Hematopoietic multipotent progenitor cell treated with erythropoietin and hydrocortisone succinate and interleukin-3 and kit ligand, for 4 days (in vitro differentiated cells): ENCODE results near the gene MAP3K7.

Source experiments
- DNase-seq: peaks from one replicate; pipeline ENCODE4 v3.0.0-alpha.2; 2015

Gene MAP3K7

DNA sequence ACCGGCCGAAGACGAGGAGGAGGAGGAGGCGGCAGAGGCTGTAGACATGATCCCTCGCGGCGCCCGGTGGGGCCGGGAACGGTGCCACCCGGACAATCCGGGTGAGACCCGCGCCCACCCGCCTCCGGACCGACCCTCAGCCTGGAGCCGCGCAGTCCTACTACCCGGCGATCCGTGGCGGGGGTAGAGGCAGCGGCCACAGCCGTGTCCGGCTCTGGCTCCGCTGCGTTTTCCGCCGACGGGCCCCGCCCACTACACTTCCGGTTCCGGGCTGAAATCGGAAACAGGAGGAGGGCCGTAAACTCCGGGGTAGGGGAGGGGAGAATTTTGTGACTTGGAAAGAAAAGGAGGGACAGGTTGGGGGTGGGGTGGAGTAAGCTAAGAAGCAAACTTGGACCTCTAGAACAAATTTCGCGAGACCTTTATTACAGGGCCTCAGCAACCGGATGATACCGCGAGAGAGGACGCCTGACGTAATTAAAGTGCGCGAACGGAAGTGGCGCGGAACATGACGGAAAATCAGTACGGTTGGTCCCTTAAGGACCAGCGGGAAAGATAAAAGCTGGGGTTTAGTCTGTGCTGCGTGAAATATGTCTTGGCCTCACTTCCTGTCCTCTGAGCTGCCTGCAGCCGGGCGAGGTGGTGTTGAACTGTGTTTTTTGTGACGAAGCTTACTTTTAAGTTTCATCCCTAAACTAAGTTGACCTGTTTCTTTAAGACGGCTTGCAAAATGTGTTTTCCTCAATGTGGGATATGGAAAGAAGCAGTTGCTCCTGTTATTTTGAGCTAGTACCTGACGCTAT lies at the start of gene MAP3K7:
Gene MAP3K7, minus strand, starts transcription at position 237 of the 803 bp plus-strand sequence. Its CDS starts 189 bp downstream, at position 48.
- DNase-seq, result peak; percentile 98

DNA sequence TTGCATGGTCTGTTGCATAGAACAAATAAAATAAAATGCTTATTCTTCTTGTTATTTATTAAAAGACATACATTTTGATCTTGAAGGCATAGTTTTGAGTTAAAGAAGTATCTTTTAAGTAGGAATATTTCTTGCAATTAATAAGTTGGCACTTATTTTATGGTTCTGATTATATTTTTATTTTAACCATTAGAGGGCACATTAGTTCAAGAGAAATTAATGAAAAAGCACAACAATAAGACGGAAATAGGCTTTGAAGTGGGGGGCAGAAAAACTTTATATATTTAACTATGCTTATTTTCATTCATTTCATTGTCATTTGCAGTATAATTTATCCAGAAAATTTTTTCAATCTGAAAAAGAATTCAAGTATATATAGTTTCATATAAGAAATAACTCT lies 44.2 kb upstream of the MAP3K7 start:
- no peak for DNase-seq

DNA sequence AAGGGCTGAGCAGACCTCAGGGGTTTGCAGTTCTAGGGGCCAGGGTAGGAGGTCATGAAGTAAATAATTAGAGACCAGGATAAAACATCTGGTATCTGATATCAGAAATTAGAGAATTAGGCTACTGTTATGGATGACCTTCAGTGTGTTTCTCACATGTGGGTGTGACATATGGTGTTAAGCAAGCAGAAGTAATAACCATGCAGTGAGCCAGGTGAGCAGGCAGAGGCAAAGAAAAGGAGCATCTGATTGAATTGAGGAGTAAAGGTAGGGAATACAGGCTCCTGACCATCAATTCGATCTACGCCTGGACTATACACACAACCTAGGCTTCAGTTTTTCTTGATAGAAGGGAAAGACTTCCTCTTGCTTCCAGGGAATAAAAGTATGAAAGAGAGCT lies 34.7 kb upstream of the MAP3K7 start:
- no peak for DNase-seq

DNA sequence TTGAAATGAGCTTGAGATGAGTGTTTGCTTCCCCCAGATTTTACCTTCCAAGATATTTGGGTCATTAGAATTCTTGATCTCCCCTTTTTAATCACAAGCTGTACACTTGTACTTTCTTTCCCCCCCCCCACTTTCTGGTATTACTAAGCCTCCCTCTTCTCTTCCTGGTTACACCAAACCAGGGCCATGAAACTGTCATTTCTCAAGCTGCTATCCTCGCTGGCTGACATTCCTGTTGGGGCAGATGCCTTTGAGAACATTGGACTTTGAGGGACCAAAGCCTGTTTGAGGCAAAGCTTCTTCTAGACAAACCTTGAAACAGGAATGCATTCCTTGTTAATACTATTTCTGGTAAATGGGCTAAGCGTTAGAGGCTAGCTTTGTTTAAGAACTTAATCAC lies 32.3 kb upstream of the MAP3K7 start:
- DNase-seq, result no peak

DNA sequence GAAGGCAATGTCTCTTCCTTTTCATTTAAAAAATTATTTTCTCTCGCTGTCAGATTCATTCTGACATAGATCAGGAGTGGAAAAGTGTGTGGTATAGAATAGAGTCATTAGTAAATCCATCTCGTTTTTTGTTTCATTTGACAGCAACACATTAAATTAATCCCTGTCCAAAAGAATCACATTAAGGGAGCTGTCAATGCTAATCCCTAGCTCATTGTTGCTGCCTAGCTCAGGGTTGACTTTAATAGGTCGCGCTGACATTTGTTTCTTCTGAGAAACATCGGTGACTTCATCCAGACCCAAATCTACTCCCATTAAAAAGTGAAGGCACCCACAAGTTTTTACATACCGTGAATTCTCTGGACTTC lies 25.4 kb upstream of the MAP3K7 start:
- DNase-seq, result no peak

DNA sequence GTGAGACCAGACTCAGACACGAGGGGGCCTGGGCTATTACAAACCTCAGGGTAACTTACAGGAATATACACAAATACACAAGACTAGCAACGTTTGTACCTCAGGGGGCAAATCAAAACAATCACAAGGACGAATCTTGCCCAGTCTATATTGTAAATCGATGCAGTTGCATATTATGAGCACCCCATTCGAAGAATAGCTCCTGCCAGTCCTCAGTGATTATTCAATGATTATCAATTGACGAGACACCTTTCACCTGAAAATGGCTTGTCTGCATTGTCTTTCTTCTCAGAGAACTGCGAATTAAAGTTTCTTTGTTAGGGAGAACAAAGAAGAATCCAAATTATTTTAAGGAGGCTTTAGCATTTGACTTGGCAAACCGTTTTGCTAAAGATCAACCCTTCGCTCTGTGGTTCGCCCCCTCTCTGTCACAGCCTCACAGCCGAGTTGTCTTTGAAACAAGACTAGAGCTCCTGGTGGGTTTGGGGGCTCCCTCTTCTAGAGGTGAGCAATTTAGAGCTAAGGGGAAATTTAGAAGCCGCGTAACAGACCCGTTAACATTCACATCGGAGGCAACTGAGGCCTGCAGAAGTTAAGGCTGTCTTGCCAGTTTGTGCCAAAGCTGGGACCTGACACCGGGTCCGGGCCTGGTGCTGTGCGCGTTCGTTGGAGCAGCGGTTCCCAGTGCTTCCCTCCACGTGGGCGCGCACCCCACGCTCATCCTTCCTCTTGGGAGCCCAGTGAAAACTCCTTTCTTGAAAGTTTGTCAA lies 24.9 kb upstream of the MAP3K7 start:
- no peak for DNase-seq

DNA sequence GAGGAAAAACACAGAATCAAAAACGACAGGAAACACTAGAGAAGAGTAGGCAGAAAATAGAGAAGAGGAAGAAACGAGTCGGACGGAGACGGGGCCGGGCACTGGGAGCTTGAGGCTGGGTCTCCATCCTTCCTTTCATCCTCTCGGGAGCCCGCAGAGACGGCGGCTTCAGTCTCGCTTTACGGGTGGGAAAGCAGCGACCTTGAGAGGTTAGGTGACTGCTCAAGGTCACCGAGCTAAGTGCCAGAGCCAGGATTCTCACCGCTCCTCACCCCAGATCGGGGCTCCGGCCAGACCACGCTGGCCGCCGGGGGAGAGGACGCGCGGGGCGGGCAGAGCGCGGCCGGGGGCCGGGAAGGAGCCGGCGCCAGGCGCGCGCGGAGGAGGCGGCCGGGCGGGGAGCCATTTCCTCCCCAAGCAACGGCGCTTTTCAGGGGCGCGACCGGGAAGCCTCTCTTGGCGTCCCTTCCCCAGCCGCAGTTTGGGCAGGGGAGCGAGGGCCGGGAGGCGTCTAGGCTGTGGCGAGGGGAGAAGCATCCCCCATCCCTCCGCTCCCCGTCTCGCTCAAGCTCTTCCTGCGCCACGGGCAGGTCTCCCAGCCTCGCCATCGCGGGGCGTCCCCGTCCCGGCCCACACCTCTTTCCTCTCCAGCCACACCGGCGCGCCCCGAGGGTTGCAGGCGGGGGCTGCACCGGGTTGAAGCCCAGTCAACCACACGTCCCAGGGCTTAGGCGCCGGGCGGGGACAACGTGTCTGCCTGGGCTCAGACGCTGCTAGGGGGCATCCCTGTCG lies 24.1 kb upstream of the MAP3K7 start:
- DNase-seq, result peak; percentile 60

DNA sequence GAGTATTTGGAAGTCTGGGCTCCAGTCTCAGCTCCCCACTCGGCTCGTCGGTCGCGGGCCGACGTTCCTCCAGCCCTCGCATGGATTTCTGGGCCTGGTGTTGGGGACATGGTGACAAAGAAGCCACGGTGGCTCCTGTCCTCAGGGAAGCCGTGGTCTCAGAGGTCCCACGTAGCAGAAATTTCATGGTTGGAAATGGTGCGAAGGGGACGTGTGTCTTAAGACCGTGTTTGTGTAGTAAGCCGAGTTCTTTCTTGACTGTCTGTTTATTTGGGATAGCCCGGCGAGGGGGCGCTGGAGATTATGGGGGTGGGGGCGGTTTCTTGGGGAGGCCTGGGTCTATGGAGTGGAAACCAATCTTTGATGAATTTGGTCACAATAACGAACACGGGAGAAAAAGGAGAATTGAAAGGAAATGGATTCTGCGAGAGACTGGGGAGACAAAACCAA lies 23.5 kb upstream of the MAP3K7 start:
- no peak for DNase-seq

DNA sequence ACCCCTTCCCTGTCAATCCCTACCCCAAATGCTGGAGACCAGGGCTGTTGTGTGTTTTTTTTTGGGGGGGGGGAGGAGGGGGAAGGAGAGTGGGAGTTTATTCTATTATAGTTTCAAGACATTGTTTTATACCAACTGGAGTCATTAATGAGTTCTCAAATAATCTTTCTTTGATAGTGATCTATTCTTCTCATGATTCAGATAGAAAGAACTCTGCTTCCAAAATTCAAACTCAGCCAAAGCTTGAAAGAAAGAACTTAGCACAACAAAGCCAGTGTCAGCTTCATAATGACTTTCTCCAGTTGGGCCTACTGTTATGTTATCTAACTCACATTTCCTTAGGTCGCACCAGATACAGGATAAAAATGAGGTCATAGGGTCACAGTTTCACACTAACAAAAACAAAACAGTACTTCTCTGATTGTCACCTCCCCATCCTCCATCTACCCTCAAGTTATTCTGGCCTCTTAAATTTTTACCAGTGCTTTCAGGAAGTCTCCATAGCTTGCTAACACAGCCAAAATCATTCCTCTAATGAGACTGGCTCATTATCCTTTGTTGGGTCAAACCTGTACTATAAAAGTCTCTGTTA lies 19.0 kb upstream of the MAP3K7 start:
- no peak for DNase-seq

DNA sequence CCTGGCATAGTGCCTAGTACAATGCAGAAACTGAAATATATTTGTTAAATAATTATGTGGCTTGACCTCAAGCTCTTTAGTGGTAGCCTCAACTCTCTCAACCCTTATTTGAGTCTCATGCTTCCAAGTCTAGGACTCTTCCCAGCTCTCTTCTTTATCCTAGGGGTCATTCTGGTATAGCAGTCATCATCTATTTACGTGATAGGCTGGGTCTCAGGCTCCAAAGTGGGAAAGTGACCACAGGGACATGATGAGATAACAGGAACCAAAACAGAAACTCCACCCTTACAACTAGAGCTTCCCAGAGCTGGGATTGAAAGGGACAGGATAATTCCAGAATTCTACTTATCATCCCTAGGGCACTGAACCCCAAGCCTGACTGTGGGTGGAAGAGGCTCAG lies 17.7 kb upstream of the MAP3K7 start:
- DNase-seq, result no peak

DNA sequence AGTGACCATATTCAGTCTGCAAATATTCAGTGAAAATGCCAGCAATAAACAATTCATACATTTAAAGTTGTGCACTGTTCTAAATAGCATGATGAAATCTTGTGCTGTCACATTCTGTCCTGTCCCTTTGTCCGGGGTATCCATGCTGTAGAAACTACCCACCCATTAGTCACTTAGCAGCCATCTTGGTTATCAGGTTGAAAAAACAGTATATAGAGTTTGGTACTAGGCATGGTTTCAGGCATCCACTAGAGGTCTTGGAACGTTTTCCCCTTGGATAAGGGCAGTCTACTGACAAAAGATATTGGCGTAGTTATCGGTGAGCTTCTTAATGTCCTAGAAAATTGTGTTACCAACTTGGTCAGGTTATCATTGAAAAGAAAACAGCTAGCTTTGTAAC lies 12.3 kb upstream of the MAP3K7 start:
- DNase-seq, result no peak

DNA sequence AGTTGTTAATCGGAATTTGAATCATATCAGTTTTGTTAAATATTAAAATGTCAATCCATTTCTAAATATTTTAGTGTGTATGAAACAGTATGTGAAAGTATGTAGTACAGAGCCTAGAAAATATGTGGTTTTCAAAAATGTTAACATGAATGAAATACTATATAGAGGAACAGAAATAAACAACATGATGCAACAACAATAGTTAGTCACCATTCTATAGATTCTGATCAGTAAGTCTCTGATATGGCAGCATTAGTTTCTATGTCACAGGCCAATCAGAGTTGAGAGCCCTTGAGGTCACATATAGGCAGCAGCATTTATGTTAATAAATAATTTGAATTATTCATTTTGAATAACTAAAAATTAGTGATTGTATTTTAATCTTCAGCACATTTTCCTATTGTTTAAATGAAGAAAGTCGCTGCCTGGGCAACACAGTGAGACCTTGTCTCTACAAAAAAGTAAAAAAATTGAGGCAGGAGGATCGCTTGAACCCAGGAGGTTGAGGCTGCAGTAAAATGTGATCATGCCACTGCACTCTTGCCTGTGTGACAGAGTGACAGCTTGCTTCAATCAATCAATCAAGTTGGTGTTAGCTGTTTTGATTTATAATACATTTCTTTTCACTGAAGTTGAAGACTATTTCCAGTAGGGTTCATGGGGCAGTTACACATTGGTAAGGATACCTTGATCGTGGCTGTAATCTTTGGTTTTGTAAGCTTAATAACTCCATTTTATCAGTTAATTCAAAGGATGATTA lies 11.5 kb upstream of the MAP3K7 start:
- no peak for DNase-seq

DNA sequence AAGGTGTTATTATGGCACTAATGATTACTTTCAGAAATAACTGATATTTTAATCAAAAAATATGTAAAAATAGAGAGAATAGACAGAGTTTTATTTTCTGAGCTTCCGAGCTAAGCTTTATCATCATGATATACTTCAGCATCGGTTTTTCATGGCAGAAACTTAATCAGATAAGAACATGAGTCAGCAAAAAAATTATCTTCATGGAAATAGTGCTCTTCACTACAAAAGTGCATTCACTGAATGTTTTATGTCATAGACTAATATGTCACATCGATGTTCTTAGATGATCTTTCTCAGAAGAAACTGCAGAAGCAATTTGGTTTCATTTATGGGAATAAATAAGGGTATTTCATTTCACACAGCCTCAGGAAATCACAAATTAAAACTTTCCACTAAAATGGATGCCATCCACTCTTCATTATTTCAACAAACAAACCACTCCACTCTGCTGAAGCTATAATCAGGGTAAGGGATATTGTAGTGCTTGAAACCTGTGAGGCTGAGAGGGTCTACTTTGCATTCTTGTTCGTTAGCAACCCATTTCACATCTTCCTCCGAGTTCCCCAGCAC lies 10.2 kb upstream of the MAP3K7 start:
- peak; percentile 52 for DNase-seq

DNA sequence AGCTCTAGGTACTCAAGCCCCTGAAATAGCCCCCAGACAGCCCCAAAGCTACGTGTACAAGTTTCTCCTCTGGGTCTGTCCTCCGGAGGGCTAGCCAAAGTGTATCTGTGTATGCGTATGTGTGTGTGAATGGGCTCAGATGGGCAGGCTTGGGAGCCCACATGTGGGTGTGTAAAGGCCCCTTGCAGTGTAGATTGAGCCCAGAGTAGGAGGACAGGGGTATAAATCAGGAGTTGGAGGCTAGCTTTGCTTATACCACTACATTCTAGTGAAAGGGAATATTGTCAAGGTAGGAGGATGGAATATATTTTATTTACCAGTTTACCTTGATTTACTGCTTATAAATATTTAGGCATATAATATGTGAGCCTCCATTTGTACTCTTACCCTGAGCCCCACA lies 9.0 kb upstream of the MAP3K7 start:
- no peak for DNase-seq

DNA sequence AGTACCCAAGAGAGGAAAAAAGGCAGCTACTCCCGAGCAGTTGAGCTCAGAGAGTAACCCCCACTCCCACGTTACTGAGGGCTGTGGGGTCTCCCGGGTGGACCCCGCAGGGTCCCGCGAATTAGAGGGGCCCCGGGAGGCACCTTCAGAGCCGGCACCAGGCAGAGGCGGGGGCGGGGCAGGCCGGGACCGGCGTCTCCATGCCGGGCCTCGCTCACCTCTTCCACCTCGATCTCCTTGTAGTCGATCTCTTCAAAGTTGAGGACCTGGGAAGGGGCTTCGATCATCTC lies 381 bp downstream of the MAP3K7 start:
- DNase-seq, result peak; percentile 38

DNA sequence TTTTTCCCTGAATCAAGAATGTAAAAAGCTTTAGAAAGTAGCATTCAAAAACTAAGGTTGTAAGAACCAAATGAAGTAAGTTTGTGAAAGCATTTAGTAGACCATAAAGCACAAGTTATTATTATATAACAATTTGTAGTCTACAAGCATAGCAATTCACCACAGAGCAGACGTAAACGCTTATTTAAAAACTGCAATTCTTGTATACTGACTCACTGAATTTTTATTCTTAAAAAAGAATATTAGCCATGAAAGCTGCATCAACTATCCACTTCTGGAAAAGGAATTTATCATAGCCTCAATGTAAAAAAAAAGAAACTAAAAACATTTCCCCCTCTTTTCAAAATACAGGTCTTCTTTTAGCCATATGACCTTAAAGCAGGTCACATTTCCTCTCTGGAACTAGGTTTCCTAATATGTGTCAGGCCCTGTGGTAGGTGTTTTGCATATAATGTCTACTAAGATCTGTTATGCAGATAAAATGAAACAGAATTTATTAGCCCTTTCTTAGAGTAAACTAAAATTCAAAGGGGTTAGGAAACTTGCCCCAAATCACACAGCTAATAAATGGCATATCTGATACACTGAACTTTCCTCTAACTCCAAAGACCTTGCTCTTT lies 2.1 kb downstream of the MAP3K7 start:
- peak; percentile 22 for DNase-seq

DNA sequence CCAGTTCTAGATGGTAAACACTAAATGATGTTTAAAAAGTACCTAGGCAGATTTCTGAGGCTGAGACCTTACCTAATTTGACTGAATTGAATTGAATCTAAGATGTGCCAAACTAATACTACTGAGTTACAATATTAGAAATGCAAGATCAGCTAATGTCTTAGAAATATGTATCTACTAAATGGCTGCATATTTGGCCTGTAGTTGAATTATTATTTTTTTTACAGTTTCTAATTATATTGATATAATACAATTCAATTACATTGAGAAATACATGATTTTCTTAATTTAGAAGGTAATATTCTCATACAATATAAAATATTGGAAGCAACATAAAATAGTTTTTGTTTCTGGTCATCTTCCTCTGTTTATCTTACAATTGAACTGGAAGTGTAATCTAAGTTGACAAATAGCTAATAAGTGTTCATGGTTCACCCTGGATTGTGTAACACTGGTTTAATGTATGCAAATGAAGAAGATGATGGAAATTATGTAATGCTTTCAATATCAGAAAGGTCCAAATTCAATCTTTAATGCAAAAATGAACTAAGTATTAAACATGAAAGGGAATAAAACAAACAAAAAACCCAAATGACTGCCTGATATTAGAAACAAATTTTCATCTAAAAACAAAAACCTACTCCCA lies 2.9 kb downstream of the MAP3K7 start:
- no peak for DNase-seq

DNA sequence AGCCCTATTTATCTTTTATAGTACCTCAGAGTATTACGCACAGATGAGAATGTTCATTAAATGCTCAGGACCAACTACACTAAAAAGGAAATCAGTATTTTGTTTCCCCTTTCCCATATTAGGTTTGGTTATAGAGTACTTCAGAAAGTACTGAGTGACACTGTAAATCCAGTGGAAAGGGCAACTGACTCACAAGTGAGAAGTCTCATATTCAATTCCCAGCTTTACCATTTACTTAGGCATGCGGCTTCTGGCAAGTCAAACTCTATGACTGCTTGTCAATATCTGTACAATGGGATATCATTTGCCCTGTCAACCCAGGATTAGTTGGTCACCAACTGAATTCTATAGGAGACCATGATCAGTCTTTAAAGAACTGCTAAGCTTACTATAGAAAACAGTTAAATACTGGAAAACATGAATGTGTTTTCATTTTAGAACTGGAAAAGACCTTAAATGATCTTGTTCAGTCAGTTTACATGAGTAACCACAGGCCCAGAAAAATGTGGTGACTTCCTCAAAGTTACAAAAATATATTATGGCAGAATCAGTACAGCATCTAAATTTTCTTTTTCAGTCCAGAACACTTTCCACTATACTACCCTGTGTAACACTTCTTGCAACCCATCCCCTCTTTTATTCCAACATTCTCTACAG lies 3.6 kb downstream of the MAP3K7 start:
- DNase-seq, result peak; percentile 34

DNA sequence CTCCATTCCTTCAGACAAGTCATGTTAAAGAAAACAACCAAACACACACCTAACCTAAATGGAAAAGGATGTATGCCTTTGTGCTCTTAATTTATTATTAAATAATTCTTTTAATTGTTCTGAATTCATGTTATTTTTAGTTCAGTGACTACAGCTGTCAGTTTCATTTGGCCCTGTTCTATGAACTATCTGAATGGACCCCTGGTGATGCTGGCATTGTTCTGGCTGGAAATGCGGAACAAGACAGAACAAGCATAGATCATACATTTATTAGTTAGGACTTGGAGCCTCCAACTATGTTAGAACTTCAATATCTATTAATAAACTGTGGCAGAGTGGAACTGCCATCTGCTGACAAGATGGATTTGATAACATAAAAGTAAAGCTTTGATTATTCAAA lies 5.7 kb downstream of the MAP3K7 start:
- no peak for DNase-seq

DNA sequence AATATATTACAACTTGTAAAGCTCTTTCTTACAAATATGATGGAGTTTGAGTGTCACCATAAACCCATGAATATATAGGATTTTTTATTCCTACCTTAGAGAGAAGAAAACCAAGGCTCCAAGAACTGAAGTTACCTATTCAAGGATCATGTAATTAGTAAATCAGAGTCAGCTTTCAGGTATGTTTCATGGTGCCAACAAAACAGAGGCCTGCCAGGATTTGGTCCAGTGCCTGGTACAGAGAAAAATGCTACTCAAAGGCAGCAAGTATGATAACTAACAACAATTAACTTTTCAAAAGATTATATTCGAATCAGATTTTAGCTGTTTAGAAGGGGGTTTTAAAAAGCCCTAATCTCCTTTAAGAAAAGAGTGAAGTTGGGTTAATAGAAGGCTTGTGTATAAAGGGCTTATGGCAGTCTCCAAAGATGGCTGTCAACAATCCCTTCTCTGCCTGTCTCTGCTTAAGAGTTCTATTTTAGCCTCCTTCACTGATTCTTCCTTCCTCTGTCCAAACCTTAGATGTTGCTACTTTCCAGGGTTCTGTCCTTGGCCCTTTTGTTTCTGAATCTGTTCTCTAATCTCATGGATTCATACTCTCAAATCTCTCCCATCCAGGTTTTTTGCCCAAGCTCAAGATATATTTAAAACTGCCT lies 7.8 kb downstream of the MAP3K7 start:
- DNase-seq, result no peak
